CD14-positive monocyte (primary cell): ENCODE measurements around the gene KIAA0513. TPM values are rescaled to one million over a fixed set of nuclear protein-coding genes. Genes with fewer than 3 reads are reported as not detected.

Source experiments
- DNase-seq, 3 donors: peaks; one replicate each; pipeline ENCODE4 v3.0.0-alpha.2; 2011 to 2022
- H2AFZ ChIP-seq: 2 replicates; pipeline ENCODE4 v1.6.0; 2012; ENCODE audit warnings: mild to moderate bottlenecking, low read depth, low read length, inconsistent platforms; ENCODE audit not compliant: insufficient read depth, poor library complexity, severe bottlenecking
- H3K27ac ChIP-seq, 2 donors: 1 replicate in 1 of 2; 2 replicates in 1 of 2; pipeline ENCODE4 v1.5.1; 2012 to 2013; ENCODE audit warnings: low read length in 2 of 2, control low read depth in 1 of 2, inconsistent platforms in 1 of 2, low read depth in 1 of 2, mild to moderate bottlenecking in 1 of 2
- H3K27me3 ChIP-seq, 2 donors: one replicate each; pipeline versions ENCODE4 v1.6.0 to v1.6.1; 2011 to 2013; ENCODE audit warnings: low read length in 2 of 2; ENCODE audit not compliant: control insufficient read depth in 2 of 2, insufficient read depth in 2 of 2
- H3K36me3 ChIP-seq, 2 donors: replicated peaks in 1 of 2; 1 replicate in 1 of 2; 2 replicates in 1 of 2; pipeline versions ENCODE4 v1.5.1 to v1.6.1; 2012 to 2013; ENCODE audit warnings: low read length in 2 of 2, control low read depth in 1 of 2, inconsistent platforms in 1 of 2, mild to moderate bottlenecking in 1 of 2; ENCODE audit not compliant: insufficient read depth in 2 of 2, control insufficient read depth in 1 of 2
- H3K4me1 ChIP-seq, 2 donors: 1 replicate in 1 of 2; 2 replicates in 1 of 2; pipeline versions ENCODE4 v1.5.1 to v1.6.1; 2012 to 2013; ENCODE audit warnings: low read length in 2 of 2, control low read depth in 1 of 2, inconsistent platforms in 1 of 2, mild to moderate bottlenecking in 1 of 2, moderate library complexity in 1 of 2; ENCODE audit not compliant: insufficient read depth in 2 of 2, control insufficient read depth in 1 of 2
- H3K4me2 ChIP-seq: replicated peaks from 2 replicates; pipeline ENCODE3; 2012; ENCODE audit warnings: low read length, moderate library complexity, mild to moderate bottlenecking; ENCODE audit not compliant: poor library complexity, severe bottlenecking; ENCODE audit errors: extremely low read depth
- H3K4me3 ChIP-seq, 3 experiments: fragments of 200-600 bp in 1 of 3; sonication (generic) in 1 of 3; replicated peaks in 1 of 3; 1 replicate in 2 of 3; 2 replicates in 1 of 3; pipeline ENCODE4 v1.5.1; 2011 to 2013; ENCODE audit warnings: low read length in 3 of 3, mild to moderate bottlenecking in 3 of 3, control low read depth in 2 of 3, low read depth in 2 of 3, inconsistent platforms in 1 of 3, moderate library complexity in 1 of 3
- H3K79me2 ChIP-seq: 2 replicates; pipeline ENCODE4 v1.6.0; 2012; ENCODE audit warnings: mild to moderate bottlenecking, control low read depth, inconsistent platforms, low read length, moderate library complexity; ENCODE audit not compliant: insufficient read depth
- H3K9ac ChIP-seq: 2 replicates; pipeline ENCODE4 v1.6.0; 2017; ENCODE audit warnings: low read length, mild to moderate bottlenecking; ENCODE audit not compliant: insufficient read depth, poor library complexity, severe bottlenecking
- H3K9me3 ChIP-seq, 2 donors: replicated peaks in 1 of 2; 1 replicate in 1 of 2; 2 replicates in 1 of 2; pipeline versions ENCODE4 v1.5.1 to v1.6.1; 2012 to 2013; ENCODE audit warnings: low read length in 2 of 2, control low read depth in 1 of 2; ENCODE audit not compliant: control insufficient read depth in 1 of 2, insufficient read depth in 1 of 2
- H4K20me1 ChIP-seq: 2 replicates; pipeline ENCODE4 v1.6.0; 2012; ENCODE audit warnings: mild to moderate bottlenecking, low read length, control low read depth, moderate library complexity; ENCODE audit not compliant: insufficient read depth
- H3K27ac Mint-ChIP-seq, 7 donors: one replicate each; pipeline ENCODE4 v1.8.0; 2020; ENCODE audit warnings: mild to moderate bottlenecking in 7 of 7, mixed read lengths in 7 of 7, moderate library complexity in 6 of 7, inconsistent platforms in 2 of 7
- H3K27me3 Mint-ChIP-seq, 3 donors: one replicate each; pipeline ENCODE4 v1.8.0; 2021 to 2022; ENCODE audit warnings: low read depth in 3 of 3, mild to moderate bottlenecking in 3 of 3, mixed read lengths in 3 of 3, moderate library complexity in 3 of 3, inconsistent platforms in 1 of 3
- H3K36me3 Mint-ChIP-seq, 2 donors: one replicate each; pipeline ENCODE4 v1.8.0; 2020; ENCODE audit warnings: mixed read lengths in 2 of 2, inconsistent platforms in 1 of 2, mild to moderate bottlenecking in 1 of 2
- H3K4me1 Mint-ChIP-seq: one replicate; pipeline ENCODE4 v1.8.0; 2020; ENCODE audit warnings: mild to moderate bottlenecking, mixed read lengths
- H3K4me3 Mint-ChIP-seq, 2 donors: one replicate each; pipeline ENCODE4 v1.8.0; 2020; ENCODE audit warnings: mild to moderate bottlenecking in 2 of 2, mixed read lengths in 2 of 2, moderate library complexity in 1 of 2
- H3K9me3 Mint-ChIP-seq, 7 donors: one replicate each; pipeline ENCODE4 v1.8.0; 2020 to 2022; ENCODE audit warnings: mixed read lengths in 7 of 7, mild to moderate bottlenecking in 6 of 7, moderate library complexity in 6 of 7, inconsistent platforms in 2 of 7
- WGBS: methylation state at CpG from one replicate; pipeline ENCODE4 v1.1.5; 2013; ENCODE audit warnings: missing lambda C conversion rate; ENCODE audit not compliant: insufficient coverage; 5-methylcytosine and 5-hydroxymethylcytosine counted together
- intact Hi-C, 2 donors: fragments of 100-400 bp; cut with micrococcal nuclease; formaldehyde crosslinking; loops; one replicate each; pipeline versions ENCODE4 v1.15.0 to v1.15.1; 2023
- polyA plus RNA-seq, 3 donors: library from polyadenylated mRNA; depleted of rRNA in 1 of 3; unstranded in 2 of 3; stranded (reverse) in 1 of 3; fragments of 300-500 nt in 2 of 3; fragments of >200 nt in 1 of 3; fragmentation: Illumina TruSeq in 2 of 3; gene quantifications; 1 replicate in 2 of 3; 2 replicates in 1 of 3; pipeline ENCODE4 v1.2.3, GENCODE V29; 2012 to 2021
- TF ChIP-seq, protein P1 (sequence below): fragments of 200-600 bp; IDR thresholded peaks from one replicate; pipeline ENCODE4 v1.8.0; 2022; ENCODE audit warnings: antibody characterized with exemption, mild to moderate bottlenecking

The KIAA0513 gene
- polyA plus RNA-seq, 3 donors, result 21.4 to 77.5 (median 32.7) TPM

DNA sequence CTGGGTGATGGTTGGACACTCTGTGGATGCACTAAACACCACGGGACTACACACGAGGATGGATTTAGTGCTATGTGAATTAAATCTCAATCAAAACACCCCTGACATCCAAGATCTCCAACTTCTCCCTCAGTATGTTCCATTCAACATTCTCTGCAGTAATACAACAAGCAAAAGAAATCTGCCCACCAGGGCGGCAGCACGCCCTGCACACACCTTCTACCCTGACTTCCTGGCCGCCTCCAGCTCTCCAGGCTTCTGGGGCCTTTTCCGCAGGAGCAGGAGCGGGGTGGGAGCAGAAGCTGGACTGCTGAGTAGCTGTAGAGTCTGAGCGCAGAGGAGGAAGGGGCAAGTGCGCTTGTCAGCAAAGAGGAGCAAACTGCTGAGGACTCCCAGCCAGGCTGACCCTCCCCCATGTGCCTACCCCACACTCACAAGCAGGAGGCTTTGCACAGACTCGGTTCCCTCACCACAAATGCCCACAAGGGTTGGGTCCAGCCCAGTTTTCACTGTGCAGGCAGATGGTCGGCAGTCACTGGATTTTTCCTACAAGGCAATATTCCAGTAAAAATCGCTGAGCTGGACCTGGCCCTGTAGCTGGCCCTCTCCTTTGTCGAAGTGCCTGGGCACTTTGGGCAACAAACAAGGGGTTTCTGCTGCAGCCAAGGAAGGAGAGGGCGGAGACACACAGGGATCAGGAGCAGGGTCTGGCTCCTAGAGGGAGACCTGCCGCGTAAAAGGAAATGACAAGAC, 39.1 kb upstream of the KIAA0513 start:
- H3K27me3 ChIP-seq, result no peaks in the 10 kb centered on the region
- peaks cover 76 to 93% of the 10 kb centered on the region in 2 donors for H3K36me3 ChIP-seq
- Mint-ChIP-seq H3K27me3 (peaks cover 0 to 3% (median 0%) of the 10 kb centered on the region in 3 donors), H3K4me1 (peaks cover 74% of the 10 kb centered on the region), H3K36me3 (peaks cover 84 to 96% of the 10 kb centered on the region in 2 donors), H3K9me3 (no peaks in the 10 kb centered on the region), H3K4me3 (no peak overlapping the region), H3K27ac (peak overlapping the region; percentile 38 to 97 (median 58))
- TF ChIP-seq, protein P1, sequence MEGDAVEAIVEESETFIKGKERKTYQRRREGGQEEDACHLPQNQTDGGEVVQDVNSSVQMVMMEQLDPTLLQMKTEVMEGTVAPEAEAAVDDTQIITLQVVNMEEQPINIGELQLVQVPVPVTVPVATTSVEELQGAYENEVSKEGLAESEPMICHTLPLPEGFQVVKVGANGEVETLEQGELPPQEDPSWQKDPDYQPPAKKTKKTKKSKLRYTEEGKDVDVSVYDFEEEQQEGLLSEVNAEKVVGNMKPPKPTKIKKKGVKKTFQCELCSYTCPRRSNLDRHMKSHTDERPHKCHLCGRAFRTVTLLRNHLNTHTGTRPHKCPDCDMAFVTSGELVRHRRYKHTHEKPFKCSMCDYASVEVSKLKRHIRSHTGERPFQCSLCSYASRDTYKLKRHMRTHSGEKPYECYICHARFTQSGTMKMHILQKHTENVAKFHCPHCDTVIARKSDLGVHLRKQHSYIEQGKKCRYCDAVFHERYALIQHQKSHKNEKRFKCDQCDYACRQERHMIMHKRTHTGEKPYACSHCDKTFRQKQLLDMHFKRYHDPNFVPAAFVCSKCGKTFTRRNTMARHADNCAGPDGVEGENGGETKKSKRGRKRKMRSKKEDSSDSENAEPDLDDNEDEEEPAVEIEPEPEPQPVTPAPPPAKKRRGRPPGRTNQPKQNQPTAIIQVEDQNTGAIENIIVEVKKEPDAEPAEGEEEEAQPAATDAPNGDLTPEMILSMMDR, result no peak
- H3K27ac ChIP-seq, result peak overlapping the region in 1 of 2 donors; percentile 36
- no peak overlapping the region for H2AFZ ChIP-seq
- H3K9ac ChIP-seq, result no peak overlapping the region
- no peak overlapping the region for H3K4me2 ChIP-seq
- peaks cover 56 to 78% of the 10 kb centered on the region in 2 donors for H3K4me1 ChIP-seq
- H3K4me3 ChIP-seq, result no peak overlapping the region
- intact Hi-C loops, result loop anchor here in 1 of 2 donors (10.0 kb wide), 1 partner anchor 394 kb away; no protein-coding TSS in a partner anchor
- peaks cover 92% of the 10 kb centered on the region for H3K79me2 ChIP-seq
- 99% methylated on average over 7 of the region's 16 CpGs for WGBS
- no peaks in the 10 kb centered on the region for H3K9me3 ChIP-seq
- peaks cover 47% of the 10 kb centered on the region for H4K20me1 ChIP-seq
- DNase-seq, result no peak

DNA sequence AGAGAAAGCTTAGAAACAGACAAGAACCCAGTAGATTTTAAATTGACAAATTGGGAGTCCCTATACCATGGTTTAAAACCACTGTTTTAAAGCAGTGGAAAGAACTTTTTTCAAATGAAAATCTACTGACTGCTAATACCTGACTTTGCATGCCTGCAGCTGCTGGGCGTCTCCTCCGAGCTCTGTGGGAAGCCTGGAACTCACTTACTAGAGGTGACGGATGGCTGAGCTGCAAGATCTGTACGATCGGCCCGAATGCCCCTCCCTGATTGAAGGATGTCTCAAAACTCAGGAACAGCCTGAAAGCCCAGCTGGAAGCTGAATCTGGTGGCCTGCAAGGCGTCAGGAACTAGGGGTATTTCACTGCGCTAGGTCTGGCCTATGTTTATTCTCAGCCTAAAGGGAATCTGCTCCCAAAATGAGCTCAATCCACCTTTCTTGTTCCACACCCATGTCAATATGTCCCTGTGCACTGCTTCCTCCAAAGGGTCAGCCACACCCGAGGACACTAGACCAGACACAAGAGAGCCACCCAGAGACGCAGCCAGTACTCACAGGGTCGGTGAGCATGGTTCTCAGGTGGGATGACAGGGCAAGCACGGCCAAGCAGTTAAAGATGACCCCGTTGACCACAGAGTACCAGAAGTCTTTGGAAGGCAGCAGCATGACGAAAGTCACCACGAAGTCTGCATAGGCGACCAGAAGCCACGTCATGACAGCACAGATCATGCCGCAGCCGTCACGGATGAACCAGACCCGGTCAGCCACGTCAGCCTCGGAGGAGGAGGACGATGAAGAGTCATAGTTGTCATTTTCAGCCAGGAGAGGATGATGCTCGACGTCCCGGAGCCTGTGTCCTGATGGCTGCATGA, 37.6 kb upstream of the KIAA0513 start:
- H4K20me1 ChIP-seq, result peaks cover 42% of the 10 kb centered on the region
- intact Hi-C loops, result loop anchor here in 1 of 2 donors (5.0 to 10.0 kb wide), 2 partner anchors 37 to 395 kb away; partner anchors contain the start of gene KIAA0513
- peak overlapping the region in 1 of 2 donors; percentile 50 for H3K27ac ChIP-seq
- H3K79me2 ChIP-seq, result peaks cover 96% of the 10 kb centered on the region
- Mint-ChIP-seq H3K27me3 (peaks cover 0 to 3% (median 0%) of the 10 kb centered on the region in 3 donors), H3K36me3 (peaks cover 89 to 98% of the 10 kb centered on the region in 2 donors), H3K4me1 (peaks cover 75% of the 10 kb centered on the region), H3K9me3 (peaks cover 0 to 2% (median 0%) of the 10 kb centered on the region in 7 donors), H3K4me3 (no peak overlapping the region), H3K27ac (peak overlapping the region in 3 of 7 donors; percentile 75 to 84 (median 80))
- WGBS, result 87% methylated on average over 23 of the region's 27 CpGs
- no peak overlapping the region for H3K4me3 ChIP-seq
- no peaks in the 10 kb centered on the region for H3K27me3 ChIP-seq
- H3K9ac ChIP-seq, result no peak overlapping the region
- H3K36me3 ChIP-seq, result peaks cover 83 to 92% of the 10 kb centered on the region in 2 donors
- peaks cover 56 to 78% of the 10 kb centered on the region in 2 donors for H3K4me1 ChIP-seq
- DNase-seq, result no peak
- no peak overlapping the region for H3K4me2 ChIP-seq
- TF ChIP-seq, protein P1, result no peak
- H2AFZ ChIP-seq, result no peak overlapping the region
- H3K9me3 ChIP-seq, result no peaks in the 10 kb centered on the region
